ENCODE data around the gene PLEKHM1. TPM values are rescaled to one million over a fixed set of nuclear protein-coding genes. Genes with fewer than 3 reads are reported as not detected.
A peak's percentile ranks its signal among the peaks of the same experiment; 100 is the strongest.

PLEKHM1 gene
- total and polyA plus RNA-seq, 2 donors (not counting 3 experiments of a cell fraction or from before 2014, with no cell fraction given): 29.7 to 52.0 TPM

- H3K4me2 ChIP-seq (ENCODE audit: insufficient read depth, low read length): peak within 1 kb of the TSS; percentile 92
- H3K27ac ChIP-seq (ENCODE audit: insufficient read depth, low read depth, low read length): peak within 1 kb of the TSS; percentile 39
- dilution Hi-C loops (cut with MboI; ENCODE audit: extremely low pct_ligation_motif_present, low sequenced_read_pairs) (no loop called here), intact Hi-C loops (cut with micrococcal nuclease) (loop anchor here (1.0 kb wide), 1 partner anchor 14 kb away; no protein-coding TSS in a partner anchor)
- H3K4me3 ChIP-seq (replicated peaks in 1 of 3; ENCODE audit: insufficient read depth in 1 of 3, low read depth in 1 of 3, low read length in 3 of 3): peak within 1 kb of the TSS; percentile 68 to 82 (median 70)
- BruUV-seq (replicated peaks): no TSS peak
- H3K79me2 ChIP-seq (ENCODE audit: control insufficient read depth, insufficient read depth, low read length): no peaks in the 10 kb centered on the region
- TF ChIP-seq, protein P1, sequence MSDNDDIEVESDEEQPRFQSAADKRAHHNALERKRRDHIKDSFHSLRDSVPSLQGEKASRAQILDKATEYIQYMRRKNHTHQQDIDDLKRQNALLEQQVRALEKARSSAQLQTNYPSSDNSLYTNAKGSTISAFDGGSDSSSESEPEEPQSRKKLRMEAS (IDR thresholded peaks at IDR 0.05; ENCODE audit: insufficient read depth, insufficient read length): no peak
- no peak for TF ChIP-seq MYC (IDR thresholded peaks at IDR 0.05; ENCODE audit: low read depth, low read length)
- TF ChIP-seq POLR2AphosphoS5 (IDR thresholded peaks at IDR 0.05; ENCODE audit: insufficient read depth, low read depth, low read length): peak; percentile 17
- TF ChIP-seq POLR2A (IDR thresholded peaks at IDR 0.05; ENCODE audit: low read depth, low read length): peak; percentile 30
- TF ChIP-seq GATA2 (IDR thresholded peaks at IDR 0.05; ENCODE audit: insufficient read depth, insufficient read length, low read depth, low read length): no peak
- ChIA-PET CTCF (interaction anchor here (1.2 kb wide), 2 partner anchors 14 to 15 kb away, joined by 3 to 5 read pairs; no protein-coding TSS in a partner anchor), POLR2A (no interaction called here)
- DNase-seq (ENCODE audit: low read depth, low spot score) (peak; percentile 41), FAIRE-seq (peak; percentile 69)
- H3K9me1 ChIP-seq (replicated peaks; ENCODE audit: control insufficient read depth, extremely low read depth, insufficient read depth, low read length): no peaks in the 10 kb centered on the region
- no peaks in the 10 kb centered on the region for H3K27me3 ChIP-seq (ENCODE audit: control insufficient read depth in 2 of 2, insufficient read depth in 2 of 2, low read length in 2 of 2)
- H3K9me3 ChIP-seq (replicated peaks; ENCODE audit: control insufficient read depth, insufficient read depth, low read length): no peaks in the 10 kb centered on the region
- peaks cover 0 to 1% of the 10 kb centered on the region in 2 experiments for H3K36me3 ChIP-seq (ENCODE audit: control insufficient read depth in 2 of 2, extremely low read depth in 1 of 2, insufficient read depth in 2 of 2, low read length in 2 of 2)
- peak within 1 kb of the TSS; percentile 61 for H3K9ac ChIP-seq (replicated peaks; ENCODE audit: extremely low read depth, insufficient read depth, low read length)
- H2AFZ ChIP-seq (ENCODE audit: low read depth, low read length): peak within 1 kb of the TSS; percentile 66
- peaks cover 3% of the 10 kb centered on the region for H3K4me1 ChIP-seq (ENCODE audit: control insufficient read depth, extremely low read depth, insufficient read depth, low read length)
- H4K20me1 ChIP-seq (replicated peaks; ENCODE audit: control insufficient read depth, extremely low read depth, insufficient read depth, low read length): no peaks in the 10 kb centered on the region
These were observed 57.9 kb downstream of the PLEKHM1 start, which contains the start of gene ARHGAP27 for GRCh38 chr17:45432405-45433158. Gene ARHGAP27, minus strand, starts transcription at chr17:45432870. Its CDS starts 2,591 bp downstream, at chr17:45430279.

Data from endothelial cell of umbilical vein (primary cell).